NCI-H526 (cell line): ENCODE results near the gene FBXO21.
"Not testable (repeated sequence)": the region's sequence is repeated elsewhere in the genome, so short reads cannot be mapped to it uniquely, and the experiment has no call there.

ENCODE experiments used
- DNase-seq, 2 experiments: peaks; one replicate each; lab custom pipeline; 2025; lab: John Stamatoyannopoulos, UW

FBXO21 gene, protein sequence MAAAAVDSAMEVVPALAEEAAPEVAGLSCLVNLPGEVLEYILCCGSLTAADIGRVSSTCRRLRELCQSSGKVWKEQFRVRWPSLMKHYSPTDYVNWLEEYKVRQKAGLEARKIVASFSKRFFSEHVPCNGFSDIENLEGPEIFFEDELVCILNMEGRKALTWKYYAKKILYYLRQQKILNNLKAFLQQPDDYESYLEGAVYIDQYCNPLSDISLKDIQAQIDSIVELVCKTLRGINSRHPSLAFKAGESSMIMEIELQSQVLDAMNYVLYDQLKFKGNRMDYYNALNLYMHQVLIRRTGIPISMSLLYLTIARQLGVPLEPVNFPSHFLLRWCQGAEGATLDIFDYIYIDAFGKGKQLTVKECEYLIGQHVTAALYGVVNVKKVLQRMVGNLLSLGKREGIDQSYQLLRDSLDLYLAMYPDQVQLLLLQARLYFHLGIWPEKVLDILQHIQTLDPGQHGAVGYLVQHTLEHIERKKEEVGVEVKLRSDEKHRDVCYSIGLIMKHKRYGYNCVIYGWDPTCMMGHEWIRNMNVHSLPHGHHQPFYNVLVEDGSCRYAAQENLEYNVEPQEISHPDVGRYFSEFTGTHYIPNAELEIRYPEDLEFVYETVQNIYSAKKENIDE

DNA sequence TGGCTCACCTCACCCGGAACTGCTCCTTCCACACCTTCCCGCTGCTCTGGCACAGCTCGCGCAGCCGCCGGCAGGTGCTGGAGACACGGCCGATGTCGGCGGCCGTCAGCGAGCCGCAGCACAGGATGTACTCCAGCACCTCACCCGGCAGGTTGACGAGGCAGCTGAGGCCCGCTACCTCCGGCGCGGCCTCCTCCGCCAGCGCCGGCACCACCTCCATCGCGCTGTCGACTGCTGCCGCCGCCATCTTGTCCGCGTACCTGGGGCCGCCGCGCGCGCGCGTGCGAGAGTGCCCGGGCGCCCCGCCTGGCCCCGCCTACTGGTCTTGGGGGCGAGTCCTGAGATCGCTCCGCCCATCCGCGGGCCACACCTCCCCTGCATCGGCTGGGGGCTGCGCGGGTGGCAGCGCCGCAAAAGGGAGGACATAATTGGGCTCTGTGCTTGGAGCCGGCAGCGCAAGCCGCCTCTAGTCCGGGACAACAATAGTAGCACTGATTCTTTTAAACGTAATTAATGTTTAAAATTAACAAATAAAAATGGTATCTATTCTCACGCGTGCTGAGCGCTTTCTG lies at the start of gene FBXO21:
TSS of gene FBXO21 (minus strand) at position 261 of the 572 bp plus-strand sequence. CDS start at position 247, 14 bp downstream.
- DNase-seq: peak; percentile 73 to 95

DNA sequence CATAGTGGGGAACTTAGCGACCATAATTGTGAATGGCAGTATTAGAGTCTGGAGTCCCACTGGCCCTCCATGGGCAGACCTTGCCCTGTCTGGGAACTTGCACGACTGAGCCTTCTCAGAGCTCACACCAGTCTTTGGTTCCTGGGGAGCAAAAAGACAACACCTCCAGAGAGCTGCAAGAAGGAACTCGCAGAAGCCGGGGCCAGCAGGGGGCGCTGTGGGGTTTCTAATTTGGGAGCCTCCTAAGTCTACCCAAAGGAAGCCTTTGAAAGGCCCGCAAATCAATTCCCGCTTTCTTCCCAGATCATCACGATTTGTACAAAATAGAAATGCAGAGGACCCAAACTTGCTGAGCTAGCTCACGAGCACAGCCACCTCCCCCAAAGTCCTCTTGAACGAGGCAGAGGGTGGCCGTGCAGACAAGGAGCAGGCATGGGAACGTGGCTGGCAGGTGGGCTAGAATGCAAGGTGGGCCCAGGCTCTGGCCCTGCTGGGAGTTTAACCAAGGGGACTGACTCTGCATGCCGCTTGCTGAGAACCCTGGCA lies 46.3 kb upstream of the FBXO21 start:
- DNase-seq: peak; percentile 39 to 95

DNA sequence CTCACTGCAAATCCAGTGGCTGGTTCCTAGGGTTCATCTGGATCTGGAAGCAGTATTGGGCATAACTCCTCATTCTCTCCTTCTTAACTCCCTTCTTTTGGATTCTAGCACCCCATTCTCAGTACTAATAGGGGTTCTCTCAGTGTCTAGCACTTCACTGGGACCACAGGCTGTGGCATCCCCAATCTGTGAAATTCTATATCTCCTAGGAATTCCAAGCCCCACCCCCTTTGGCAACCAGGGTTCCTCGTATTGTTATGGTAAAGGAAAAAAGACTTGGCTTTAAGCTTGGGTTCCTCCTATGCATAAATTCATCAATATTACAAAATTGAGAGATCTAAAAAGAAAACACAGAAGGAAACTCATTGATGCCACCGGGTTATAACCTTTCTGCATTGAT lies 45.0 kb upstream of the FBXO21 start:
- DNase-seq: no peak

DNA sequence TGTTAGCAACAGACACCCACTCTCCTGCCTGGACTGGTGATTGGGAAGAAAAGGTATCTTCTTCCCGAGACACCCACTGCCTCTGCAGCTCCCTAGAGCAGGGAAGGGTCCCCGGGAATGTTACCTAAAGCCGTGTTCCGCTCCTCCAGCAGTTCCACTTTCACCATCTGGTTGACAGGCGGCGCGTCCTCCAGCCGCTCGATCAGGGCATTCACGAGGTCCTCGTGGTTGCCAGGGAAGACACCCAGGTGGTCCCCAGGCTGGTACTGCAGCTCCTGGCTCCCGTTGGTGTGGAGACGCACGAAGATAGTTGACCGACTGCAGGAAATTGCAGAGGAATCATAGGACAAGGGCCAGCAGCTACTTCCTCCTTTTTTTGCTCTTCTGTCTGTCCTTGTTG lies 44.2 kb upstream of the FBXO21 start:
- no peak for DNase-seq

DNA sequence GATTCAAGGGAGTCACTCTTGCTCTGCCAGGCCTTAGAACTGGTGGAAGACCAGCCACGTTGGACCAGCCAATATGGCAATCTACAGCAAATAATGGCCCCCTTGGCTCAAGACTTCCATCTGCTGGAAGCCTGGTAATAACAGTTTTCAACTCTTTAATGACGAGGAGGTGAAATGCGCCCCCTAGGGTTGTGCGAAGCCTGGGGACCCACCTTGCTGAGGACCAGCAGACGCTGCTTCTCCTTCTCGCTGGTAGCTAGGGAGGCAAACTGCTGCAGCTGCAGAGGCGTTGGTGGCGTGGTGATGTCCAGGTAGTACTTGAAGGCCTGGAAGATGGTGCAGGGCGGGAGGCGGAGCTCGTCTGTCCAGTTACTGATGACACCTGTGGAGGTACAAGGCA lies 41.5 kb upstream of the FBXO21 start:
- no peak for DNase-seq

DNA sequence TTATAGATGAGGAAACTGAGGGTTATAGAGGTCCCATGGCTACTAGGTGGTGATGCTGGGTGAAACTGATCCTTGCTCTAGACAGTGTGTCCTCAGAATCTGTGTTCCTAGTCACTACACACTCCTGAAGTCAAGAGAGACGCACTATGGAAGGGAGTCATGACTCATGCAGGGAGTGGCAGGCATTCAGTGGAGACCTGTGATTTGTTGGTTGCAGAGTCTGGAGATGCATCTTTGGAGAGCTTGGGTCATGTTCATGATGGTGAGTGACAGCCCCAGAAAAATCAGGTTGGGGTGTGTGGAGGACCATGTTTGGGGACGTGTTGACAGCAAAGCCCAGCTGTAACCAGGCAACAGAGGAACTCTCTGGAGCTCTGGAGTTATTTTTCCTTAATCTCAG lies 38.0 kb upstream of the FBXO21 start:
- no peak for DNase-seq

DNA sequence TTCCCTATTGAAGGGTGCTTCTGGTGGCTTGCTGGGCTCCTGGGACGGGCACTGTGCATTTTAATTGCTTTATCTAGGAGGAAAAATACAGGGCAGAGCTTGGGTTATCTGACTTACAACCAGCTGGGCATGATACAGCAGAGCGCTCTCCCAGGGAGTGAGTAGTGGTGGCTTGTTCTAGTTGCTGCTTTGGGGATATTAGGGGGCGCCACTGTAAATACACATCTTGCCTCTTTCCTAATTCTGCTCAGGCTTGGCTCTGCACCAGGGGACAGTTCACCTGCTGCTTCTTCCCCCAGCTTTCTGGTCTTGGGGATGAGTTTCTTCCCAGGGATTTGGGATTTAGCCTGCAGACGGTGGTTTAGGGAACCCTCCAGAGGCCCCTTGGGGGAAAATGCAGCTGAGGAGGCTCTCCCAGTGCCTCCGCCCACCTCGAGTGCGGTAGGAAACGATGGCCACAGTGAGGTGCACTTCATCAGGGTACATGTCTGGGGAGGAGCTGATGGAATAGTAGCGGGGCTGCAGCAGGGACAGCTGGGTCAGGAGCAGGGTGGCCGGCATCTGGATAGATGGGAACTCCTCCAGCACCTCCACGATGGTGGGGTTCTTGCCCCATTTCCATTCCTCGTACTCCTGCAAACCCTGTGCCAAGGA lies 36.9 kb upstream of the FBXO21 start:
- no peak for DNase-seq

DNA sequence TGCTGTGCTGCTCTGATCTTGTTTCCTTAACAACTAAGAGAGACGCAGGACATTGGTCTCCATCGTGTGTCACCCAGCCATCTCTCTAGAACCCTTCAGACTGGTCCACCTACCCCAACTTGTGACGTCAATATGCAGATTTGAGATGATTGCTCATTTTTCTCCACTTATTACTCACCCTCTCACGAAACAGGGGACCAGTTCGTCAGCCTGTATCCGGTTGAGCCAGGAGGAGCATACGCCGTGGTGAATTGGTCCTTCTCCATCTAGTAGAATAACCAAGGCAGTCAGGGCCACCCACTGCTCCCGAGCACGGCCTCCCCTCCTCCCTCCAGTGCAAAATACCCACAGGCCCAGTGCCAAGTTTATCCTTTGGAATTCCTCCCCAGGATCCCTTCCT lies 36.2 kb upstream of the FBXO21 start:
- no peak for DNase-seq

DNA sequence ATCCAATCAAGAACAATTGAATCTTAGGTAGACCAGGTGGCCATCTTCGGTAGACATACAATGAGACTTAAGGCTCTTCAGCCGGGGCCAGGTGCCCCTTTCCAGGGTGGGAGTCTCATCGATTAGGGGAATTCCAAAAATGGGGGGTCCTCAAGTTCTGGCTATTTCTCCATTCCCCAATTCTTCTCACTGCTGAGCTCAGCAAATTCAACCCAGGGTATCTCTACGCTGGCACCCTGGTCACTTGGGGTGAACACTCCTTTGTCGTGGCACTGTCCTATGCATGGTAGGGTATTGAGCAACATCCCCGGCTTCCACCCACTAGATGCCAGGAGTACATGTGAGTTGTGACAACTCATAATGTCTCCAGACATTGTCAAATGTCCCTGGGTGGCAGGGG lies 34.9 kb upstream of the FBXO21 start:
- DNase-seq: no peak

DNA sequence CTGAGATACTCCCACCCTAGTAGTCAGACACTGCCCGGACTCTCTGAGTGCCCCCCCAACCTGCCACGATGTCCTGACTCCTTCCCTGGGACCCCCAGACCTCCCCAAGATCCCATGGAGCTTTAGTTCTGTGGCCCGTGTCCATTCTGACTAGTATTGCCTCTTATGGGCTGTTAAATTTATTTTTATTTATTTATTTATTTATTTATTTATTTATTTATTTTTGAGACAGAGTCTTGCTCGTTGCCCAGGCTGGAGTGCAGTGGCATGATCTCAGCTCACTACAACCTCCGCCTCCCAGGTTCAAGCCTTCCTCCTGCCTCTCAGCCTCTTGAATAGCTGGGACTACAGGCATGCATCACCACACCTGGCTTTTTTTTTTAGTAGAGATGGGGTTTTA lies 30.7 kb upstream of the FBXO21 start:
- DNase-seq: not testable (repeated sequence)

DNA sequence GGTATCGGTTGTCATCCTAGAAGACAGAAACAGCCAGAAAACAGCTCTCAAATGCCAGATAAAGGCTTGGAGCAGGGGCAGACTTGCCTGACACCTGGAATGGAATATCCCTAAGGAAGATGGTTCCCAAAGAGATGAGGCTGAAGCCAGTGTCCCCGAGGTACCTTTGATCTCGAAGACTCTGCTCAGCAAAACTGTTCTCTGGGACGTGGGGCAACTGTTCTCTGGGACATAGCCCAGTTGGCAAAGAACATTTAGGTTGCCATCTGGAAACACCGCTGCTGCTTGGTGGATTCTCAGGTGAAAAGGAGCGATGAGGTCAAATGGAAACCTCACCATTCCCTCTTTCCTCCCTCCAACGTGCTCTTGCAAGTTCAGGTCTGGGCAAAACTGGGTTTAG lies 27.9 kb upstream of the FBXO21 start:
- DNase-seq: no peak

DNA sequence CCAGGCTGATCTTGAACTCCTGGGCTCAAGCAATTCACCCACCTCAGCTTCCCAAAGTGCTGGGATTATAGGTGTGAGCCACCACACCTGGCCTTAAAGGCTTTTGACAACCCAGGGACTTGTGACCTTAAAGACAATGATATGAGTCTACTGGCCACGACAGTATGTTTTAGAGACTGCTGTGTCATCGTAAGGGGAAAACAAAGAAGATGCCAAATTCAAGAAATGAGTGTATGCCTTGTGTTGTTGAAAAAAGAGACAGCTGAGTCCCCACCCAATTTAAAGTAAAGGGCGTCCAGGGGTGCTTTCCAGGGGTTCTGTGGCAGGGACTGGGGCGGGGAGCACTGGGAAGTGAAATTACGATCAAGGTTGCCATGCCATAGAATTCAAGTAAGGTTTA lies 26.4 kb upstream of the FBXO21 start:
- no peak for DNase-seq

DNA sequence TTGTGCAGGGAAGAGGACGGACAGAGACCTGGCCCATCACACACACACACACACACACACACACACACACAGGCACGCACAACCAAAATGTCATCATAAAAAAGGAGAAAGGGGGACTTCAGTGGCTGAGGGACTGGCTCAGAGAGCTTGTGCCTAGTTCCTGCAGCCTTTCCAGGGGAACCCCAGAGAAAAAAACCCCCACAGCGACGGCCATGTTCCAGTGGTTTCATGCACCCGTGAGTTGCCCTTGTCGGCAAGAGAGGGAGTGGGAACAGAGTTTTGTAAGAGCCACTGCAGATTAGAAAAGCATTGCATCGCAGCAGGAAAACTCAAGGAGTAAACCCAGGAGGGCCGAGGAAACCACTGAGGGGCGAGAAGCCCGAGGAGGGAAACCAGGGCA lies 24.5 kb upstream of the FBXO21 start:
- no peak for DNase-seq

DNA sequence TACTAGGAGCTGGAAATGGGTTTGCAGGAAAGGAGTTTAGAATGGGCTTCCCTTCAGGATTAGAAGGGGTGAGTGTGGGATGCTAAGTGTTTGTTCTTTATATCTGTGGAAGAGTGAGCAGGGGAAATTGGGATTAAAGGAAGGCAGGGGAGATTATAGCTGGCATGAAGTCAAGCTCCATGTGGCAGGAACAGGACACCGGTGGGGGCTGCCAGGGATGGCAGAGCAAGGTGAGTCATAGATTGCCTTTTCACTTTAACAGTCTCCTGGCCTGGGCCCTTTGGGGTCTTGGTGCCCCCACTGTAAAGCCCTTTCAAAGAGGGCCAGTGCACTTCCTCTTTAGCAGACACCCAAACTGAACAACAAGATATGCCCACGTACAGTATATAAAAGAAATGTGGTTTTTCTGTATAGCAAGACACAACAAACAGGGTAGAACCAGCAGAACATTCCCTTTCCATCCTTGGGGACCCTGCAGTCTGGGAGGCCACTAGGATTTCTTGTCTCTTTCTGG lies 23.1 kb upstream of the FBXO21 start:
- no peak for DNase-seq

DNA sequence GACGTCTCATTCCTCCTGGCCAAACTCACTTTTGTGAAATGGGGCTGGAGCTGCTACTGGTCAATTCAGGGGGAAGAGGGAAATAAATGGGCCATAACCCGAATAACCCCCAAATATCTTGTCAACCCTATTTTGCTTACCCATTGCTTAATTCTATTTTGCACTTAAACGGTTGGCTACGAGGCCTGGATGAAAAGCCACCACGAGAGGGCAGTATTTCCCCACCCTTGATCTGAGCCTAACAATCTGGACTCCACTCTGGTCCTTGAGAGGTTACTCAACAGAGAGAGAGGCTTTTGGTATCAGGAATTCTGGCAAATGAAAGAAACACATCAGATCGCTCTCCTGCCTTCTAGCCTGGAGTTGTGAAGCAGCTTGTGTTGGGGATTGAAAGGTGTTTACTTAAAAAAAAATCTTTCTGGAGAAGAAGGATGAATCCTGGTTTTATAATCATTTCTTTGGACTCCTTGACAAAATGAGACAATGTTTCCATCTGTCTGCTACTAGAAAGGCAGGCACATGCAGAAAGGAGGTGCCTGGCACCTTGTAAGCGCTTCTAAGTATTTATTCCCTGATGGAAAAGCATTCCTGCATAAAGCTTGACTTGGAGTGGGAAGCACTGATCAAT lies 22.4 kb upstream of the FBXO21 start:
- DNase-seq: peak; percentile 58 to 83

DNA sequence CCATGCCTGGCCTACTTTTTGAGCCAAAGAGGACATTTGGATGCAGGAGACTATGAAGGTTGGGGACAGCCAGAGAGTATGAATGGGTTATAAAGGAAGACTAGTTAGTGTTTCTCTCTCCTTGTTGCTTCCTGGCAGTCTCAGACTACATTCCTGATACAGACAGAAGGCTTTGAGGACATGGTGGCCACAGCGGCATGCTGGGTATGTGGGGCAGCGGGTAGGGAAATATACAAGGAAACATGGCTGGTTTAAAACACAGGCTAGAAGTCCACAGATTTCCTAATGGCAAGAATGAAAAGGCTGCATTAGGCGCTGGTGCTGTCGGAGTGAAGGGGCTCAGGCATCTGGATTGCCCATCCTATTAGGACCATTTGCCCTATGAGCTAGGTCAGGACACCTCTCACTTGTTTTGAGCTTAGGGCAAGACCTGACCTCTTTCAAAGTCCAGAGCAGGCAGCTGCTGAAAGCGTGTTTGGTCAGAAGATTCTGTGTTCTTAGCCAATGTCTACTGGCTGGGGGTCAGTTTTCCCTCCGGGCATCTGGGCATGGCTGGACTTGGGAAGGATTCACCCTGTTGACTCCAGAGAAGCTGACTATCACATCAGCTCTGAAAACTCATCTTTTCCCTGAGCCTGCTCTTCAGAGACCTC lies 20.1 kb upstream of the FBXO21 start:
- no peak for DNase-seq

DNA sequence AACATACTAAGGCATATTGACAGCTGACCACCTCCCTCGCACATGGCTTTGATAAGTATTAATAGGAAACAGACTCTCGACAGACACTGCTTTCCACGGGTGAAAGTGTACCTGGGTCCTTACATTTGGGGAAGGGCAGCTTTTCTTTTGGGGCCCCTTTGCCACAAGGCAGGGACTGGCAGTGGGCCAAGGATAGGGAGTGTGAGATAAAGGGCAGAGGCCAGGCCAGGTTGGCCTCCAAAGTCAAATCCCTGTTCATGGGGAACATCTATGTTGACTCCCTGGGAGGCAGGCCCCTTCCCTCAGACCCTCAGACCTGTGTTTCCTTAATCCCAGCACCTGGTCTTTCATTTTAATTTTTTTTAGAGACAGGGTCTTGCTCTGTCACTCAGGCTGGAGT lies 19.4 kb upstream of the FBXO21 start:
- no peak for DNase-seq

DNA sequence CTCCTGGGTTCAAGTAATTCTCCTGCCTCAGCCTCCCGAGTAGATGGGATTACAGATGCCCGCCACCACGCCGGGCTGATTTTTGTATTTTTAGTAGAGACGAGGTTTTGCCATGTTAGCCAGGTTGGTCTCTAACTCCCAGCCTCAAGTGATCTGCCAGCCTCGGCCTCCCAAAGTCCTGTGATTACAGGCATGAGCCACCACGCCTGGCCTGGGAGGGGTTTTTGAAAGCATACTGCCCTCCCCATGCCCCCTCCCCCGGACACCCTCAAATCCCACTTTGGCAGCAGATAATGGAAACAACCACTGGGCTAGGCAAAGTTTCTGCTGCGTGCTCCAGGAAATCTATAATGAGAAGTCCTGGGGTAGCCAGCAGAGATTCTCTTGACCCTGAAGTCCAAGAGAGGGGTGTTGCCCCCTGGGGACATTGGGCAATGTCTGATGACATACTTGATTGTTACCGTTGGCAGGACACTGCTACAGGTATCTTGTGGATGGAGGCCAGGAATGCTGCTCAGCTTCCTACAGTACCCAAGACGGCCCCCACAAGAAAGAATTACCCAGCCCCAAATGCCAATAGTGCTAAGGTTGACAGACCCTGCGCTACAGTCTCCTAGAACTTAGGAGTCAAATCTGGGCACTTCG lies 18.7 kb upstream of the FBXO21 start:
- no peak for DNase-seq

DNA sequence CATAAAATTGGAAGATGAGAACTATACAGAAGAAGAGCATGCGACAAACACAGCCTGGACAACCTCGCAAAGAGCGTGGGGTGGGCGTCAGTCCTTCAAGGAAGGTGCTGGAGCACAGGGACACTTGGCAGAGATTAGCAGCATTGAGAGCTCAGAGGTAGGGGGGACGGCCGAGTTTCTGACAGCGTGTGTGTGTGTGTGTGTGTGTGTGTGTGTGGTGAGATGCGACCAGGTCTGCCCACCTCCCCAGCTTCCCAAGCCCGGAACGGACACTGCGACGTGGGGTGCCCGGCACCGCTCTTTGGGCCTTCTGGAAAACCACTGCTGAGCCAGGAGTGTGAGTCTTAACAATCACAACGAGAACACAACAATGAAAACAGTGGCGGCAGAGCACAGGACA lies 17.9 kb upstream of the FBXO21 start:
- DNase-seq: no peak

DNA sequence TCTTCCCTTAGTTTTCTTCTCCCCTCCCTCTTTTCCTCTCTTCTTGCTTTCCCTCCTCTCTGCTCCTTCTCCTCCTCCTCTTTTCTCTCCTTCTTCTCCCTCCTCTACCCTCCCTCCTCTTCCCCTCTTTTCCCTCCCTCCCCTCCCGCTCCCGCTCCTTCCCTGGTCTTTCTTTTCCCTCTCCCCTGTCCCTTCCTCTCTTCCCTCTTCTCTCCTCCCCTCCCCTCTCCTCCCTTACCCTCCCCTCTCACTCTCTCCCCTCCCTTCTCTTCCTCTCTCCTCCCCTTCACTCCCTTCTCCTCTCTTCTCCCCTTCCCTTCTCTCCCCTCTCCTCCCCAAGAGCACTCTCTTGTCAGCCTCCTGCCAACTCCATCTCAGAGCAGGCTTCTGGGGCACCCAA lies 17.4 kb upstream of the FBXO21 start:
- no peak for DNase-seq

DNA sequence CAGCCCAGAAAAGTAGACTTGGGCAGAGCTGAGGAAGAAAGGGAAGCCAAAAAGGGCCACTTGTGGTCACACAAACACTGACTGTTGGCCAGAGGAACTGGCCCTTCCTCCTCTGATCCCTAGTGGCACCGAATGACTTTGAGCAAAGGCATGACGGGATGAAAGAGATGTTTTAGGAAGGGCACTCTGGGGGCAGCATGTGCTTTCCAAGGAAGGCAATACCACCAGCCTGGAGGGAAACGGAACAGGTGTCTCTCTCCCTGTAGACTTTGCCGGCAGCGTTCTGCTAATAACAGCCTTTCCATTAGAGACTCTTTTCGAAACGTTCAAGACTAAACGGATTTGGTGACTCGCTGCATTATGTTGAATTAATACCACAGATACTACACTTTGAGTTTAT lies 12.3 kb upstream of the FBXO21 start:
- no peak for DNase-seq
